ENCODE results near the gene NBL1.

DNA sequence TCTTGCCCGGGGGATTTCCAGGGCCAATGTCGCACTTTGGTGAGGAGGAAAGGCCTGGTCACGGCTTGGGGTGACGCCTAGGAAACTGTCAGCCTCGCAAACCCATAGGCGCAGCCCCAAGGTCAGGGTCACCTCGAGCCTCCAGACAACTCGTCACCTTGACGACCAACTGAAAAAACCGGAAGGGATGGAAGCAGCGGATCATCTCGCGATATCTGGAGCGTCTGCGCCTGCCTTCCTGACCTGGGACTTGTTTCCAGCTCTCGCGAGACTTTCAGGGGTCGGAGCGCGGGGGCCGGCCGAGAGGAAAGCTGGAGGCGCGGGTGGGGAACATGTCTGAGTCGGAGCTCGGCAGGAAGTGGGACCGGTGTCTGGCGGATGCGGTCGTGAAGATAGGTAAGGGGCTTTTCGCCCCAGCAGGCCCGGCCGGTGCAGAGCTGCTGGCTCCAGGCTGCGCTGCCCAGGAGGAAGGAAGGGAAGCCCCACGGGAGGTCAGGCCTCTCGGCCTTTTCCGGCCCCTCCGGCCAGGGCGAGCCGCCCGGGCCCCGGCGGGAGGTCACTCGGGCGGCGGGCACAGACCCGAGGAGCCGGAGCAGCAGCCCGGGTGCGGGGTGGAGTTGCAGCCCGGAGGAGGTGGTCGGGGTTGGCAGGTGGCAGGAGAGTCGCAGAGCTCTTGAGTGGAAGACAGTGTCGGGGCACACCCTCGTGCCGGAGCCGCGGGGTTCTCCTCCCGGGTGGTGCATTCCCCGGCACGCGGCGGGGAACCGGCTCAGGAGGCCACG is 47.2 kb upstream of the NBL1 start:
- TF ChIP-seq, protein P1, sequence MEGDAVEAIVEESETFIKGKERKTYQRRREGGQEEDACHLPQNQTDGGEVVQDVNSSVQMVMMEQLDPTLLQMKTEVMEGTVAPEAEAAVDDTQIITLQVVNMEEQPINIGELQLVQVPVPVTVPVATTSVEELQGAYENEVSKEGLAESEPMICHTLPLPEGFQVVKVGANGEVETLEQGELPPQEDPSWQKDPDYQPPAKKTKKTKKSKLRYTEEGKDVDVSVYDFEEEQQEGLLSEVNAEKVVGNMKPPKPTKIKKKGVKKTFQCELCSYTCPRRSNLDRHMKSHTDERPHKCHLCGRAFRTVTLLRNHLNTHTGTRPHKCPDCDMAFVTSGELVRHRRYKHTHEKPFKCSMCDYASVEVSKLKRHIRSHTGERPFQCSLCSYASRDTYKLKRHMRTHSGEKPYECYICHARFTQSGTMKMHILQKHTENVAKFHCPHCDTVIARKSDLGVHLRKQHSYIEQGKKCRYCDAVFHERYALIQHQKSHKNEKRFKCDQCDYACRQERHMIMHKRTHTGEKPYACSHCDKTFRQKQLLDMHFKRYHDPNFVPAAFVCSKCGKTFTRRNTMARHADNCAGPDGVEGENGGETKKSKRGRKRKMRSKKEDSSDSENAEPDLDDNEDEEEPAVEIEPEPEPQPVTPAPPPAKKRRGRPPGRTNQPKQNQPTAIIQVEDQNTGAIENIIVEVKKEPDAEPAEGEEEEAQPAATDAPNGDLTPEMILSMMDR (conservative IDR thresholded peaks at IDR 0.05), result no peak
- peak; percentile 62; the same call in 1 of the 2 replicates for TF ChIP-seq ZFX (IDR thresholded peaks at IDR 0.05)
